ENCODE measurements around the gene RNASE9.
"Not testable (repeated sequence)": the region's sequence is repeated elsewhere in the genome, so short reads cannot be mapped to it uniquely, and the experiment has no call there.

Gene RNASE9

DNA sequence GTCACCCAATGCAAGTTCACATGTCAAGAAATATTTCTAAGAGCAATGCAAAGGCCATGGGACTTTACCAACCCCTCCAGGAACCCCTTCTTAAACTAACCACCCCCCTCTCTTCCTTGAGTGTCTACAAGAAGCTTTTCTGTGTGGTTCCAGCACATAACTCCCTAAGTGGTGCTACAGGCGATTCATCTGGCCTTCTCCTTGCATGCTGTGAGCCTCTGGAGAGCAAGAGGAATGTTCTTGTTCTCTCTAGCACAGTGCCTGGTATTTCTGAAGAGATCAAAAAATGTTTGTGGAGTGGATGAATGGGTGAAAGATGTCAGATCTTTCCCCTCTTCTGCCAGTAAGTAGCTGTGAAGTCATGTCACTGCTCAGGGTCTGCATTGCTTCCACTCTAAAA, 36.3 kb upstream of the RNASE9 start:
- Histone ChIP-seq H3K36me3 (ENCODE audit: control insufficient read depth, insufficient read depth, low read length, severe bottlenecking) (no peaks in the 10 kb centered on the region), H3K27me3 (replicated peaks; ENCODE audit: control insufficient read depth, insufficient read depth, low read length) (peaks cover 3% of the 10 kb centered on the region), H3K4me3 (ENCODE audit: low read length) (no peak overlapping the region), H3K4me1 (ENCODE audit: control insufficient read depth, insufficient read depth, low read length) (peaks cover 9% of the 10 kb centered on the region), H3K9ac (ENCODE audit: low read length) (no peak overlapping the region), H3K9me3 (ENCODE audit: control insufficient read depth, low read length) (no peaks in the 10 kb centered on the region)
- DNase-seq (ENCODE audit: low read depth): no peak

DNA sequence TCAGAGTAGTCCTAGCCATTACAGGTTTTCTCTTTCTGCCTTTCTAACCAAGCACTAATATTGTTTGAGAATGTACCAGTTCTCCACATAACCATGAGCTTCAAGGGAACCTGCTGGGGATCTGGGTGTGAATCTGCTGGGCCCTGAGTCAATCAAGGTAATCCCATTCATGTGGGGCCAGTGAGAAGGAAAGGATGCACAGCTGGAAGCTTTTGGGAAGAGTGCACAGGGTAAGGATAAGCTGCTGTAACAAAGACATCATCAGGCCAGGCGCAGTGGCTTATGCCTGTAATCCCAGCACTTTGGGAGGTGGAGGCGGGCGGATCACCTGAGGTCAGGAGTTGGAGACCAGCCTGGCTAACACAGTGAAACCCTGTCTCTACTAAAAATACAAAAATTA, 34.9 kb upstream of the RNASE9 start:
- not testable (repeated sequence) for H3K4me1 ChIP-seq (ENCODE audit: control insufficient read depth, insufficient read depth, low read length); H3K36me3 ChIP-seq (ENCODE audit: control insufficient read depth, insufficient read depth, low read length, severe bottlenecking); DNase-seq (ENCODE audit: low read depth); H3K4me3 ChIP-seq (ENCODE audit: low read length); H3K9ac ChIP-seq (ENCODE audit: low read length); H3K9me3 ChIP-seq (ENCODE audit: control insufficient read depth, low read length); H3K27me3 ChIP-seq (replicated peaks; ENCODE audit: control insufficient read depth, insufficient read depth, low read length)

DNA sequence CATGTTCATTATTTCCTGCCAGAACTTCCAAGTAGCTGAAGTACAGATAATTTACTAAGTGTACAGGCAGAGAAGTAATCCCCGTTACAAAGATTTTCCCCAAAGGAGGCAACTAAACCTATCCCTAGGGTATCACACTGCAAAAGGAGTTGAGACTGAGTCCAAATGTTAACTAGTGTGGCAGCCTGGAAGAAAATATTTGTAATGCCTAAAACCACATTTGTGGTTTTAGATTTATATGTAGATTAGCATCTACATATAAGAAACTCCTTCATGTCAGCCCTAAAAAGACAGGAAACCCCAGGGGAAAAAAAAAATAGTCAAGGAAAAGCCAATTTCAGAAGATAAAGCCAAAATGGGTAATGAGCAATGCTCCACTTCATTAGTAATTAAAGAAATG, 31.7 kb upstream of the RNASE9 start:
- H3K9me3 ChIP-seq (ENCODE audit: control insufficient read depth, low read length): no peaks in the 10 kb centered on the region
- H3K4me1 ChIP-seq (ENCODE audit: control insufficient read depth, insufficient read depth, low read length): peaks cover 4% of the 10 kb centered on the region
- no peak for DNase-seq (ENCODE audit: low read depth)
- no peak overlapping the region for H3K4me3 ChIP-seq (ENCODE audit: low read length)
- peaks cover 14% of the 10 kb centered on the region for H3K27me3 ChIP-seq (replicated peaks; ENCODE audit: control insufficient read depth, insufficient read depth, low read length)
- H3K36me3 ChIP-seq (ENCODE audit: control insufficient read depth, insufficient read depth, low read length, severe bottlenecking): no peaks in the 10 kb centered on the region
- no peak overlapping the region for H3K9ac ChIP-seq (ENCODE audit: low read length)

DNA sequence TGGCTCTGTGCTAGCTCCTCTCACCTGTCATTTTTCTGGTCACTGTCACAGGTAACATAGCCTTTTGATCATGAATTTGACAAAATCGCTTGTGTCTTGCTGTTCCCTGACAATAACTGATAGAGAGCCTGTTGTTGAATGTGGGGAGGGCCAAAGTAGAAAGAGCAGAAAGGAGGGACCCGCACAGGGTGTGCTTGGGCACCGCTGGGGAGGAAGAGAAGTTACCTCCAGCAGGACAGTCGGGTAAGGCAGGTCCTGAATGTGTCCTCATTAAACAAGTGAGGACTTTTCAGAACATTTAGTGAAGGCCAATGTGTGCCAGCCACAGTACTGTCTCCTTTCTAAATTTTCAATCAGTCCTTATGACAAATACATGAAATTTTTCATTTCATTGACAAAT, 30.4 kb upstream of the RNASE9 start, which contains the start of gene RNASE12:
TSS of gene RNASE12 (minus strand) at position 142 of the 400 bp plus-strand sequence. CDS start 653 bp downstream, outside the sequence.
- no peak within 1 kb of the TSS for H3K9ac ChIP-seq (ENCODE audit: low read length)
- no peaks in the 10 kb centered on the region for H3K9me3 ChIP-seq (ENCODE audit: control insufficient read depth, low read length)
- H3K36me3 ChIP-seq (ENCODE audit: control insufficient read depth, insufficient read depth, low read length, severe bottlenecking): no peaks in the 10 kb centered on the region
- no peak within 1 kb of the TSS for H3K4me3 ChIP-seq (ENCODE audit: low read length)
- no peaks in the 10 kb centered on the region for H3K4me1 ChIP-seq (ENCODE audit: control insufficient read depth, insufficient read depth, low read length)
- H3K27me3 ChIP-seq (replicated peaks; ENCODE audit: control insufficient read depth, insufficient read depth, low read length): peaks cover 16% of the 10 kb centered on the region
- no peak for DNase-seq (ENCODE audit: low read depth)

DNA sequence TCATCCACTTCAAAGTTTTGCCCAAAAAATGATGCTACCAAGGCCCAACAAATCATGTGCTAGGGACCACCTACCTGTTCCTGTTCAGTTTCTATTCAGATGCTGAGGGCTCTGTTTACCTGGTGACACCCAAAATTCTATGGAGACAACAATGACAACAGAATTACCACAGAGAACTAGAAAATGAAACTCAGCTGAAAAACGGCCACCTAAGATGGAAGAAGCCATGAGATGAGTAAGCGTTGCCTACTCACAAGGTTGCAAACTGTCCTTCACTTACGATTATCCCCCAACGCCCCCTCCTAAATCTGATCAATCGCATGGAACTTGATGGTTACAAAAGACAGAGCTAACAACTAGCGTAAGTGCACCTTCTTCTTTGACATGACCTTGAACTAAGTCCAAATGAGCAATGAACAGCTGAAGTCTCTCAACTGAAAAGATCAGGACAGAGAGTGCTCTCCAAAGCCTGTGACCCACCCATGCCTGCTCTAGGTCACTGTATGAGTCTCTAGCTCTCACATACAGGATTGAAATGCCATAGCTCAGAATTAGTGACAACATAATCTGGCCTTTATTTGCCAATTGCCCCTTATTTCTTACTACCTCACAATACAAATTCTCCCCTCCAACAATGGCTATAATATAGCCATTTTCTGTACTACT, 26.8 kb upstream of the RNASE9 start, which contains the start of gene RNASE11:
TSS of gene RNASE11 (minus strand) at position 513 of the 666 bp plus-strand sequence.
- peaks cover 8% of the 10 kb centered on the region for H3K9me3 ChIP-seq (ENCODE audit: control insufficient read depth, low read length)
- DNase-seq (ENCODE audit: low read depth): no peak

DNA sequence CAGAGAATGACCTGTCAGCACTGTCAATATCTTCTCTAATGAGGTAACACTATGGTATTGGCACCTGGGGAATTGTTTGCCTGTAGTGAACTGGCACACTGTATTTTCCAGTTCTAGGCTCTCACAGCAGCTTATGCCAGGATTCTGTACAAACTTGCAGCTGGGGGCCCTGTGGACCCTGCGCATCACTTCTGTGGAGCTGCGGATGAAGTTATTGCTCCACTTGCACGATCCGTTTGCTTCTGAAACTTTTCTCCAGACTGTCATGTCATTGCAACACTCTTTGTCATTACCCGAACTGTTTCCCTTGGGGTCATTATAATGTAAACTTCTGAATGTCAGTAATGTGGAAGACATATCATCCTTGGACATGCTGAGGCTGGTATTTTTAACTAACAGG, 23.1 kb upstream of the RNASE9 start:
- DNase-seq (ENCODE audit: low read depth): no peak
- H3K27me3 ChIP-seq (replicated peaks; ENCODE audit: control insufficient read depth, insufficient read depth, low read length): peaks cover 29% of the 10 kb centered on the region
- H3K36me3 ChIP-seq (ENCODE audit: control insufficient read depth, insufficient read depth, low read length, severe bottlenecking): no peaks in the 10 kb centered on the region
- peaks cover 8% of the 10 kb centered on the region for H3K9me3 ChIP-seq (ENCODE audit: control insufficient read depth, low read length)
- no peak overlapping the region for H3K4me3 ChIP-seq (ENCODE audit: low read length)
- H3K4me1 ChIP-seq (ENCODE audit: control insufficient read depth, insufficient read depth, low read length): no peaks in the 10 kb centered on the region
- no peak overlapping the region for H3K9ac ChIP-seq (ENCODE audit: low read length)

More for the DNA sequence above, 26.8 kb upstream of the RNASE9 start, which contains the start of gene RNASE11:
- Histone ChIP-seq H3K4me3 (ENCODE audit: low read length) (no peak within 1 kb of the TSS), H3K27me3 (replicated peaks; ENCODE audit: control insufficient read depth, insufficient read depth, low read length) (peaks cover 31% of the 10 kb centered on the region), H3K36me3 (ENCODE audit: control insufficient read depth, insufficient read depth, low read length, severe bottlenecking) (no peaks in the 10 kb centered on the region), H3K4me1 (ENCODE audit: control insufficient read depth, insufficient read depth, low read length) (no peaks in the 10 kb centered on the region), H3K9ac (ENCODE audit: low read length) (no peak within 1 kb of the TSS)

DNA sequence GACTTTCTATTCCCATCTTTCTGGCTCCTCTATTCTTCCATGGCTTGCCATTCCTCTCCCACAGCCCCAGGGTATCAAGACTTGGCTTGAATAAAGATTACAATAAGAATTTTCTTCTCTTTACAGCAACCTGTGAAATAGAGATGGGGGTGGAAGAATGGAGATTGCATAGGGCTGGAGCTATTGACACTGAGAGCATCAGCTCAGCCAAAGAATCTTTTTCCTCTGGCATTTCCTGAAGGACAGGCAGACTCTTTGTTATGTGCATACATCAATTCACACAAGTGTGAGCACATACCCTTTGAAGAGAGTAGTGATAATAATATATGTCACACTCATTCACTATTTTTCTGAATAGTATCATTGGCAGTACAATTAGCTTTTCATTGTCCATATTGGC, 22.3 kb upstream of the RNASE9 start:
- peaks cover 8% of the 10 kb centered on the region for H3K9me3 ChIP-seq (ENCODE audit: control insufficient read depth, low read length)
- H3K4me1 ChIP-seq (ENCODE audit: control insufficient read depth, insufficient read depth, low read length): no peaks in the 10 kb centered on the region
- H3K27me3 ChIP-seq (replicated peaks; ENCODE audit: control insufficient read depth, insufficient read depth, low read length): peaks cover 29% of the 10 kb centered on the region
- no peak for DNase-seq (ENCODE audit: low read depth)
- no peak overlapping the region for H3K4me3 ChIP-seq (ENCODE audit: low read length)
- no peak overlapping the region for H3K9ac ChIP-seq (ENCODE audit: low read length)
- H3K36me3 ChIP-seq (ENCODE audit: control insufficient read depth, insufficient read depth, low read length, severe bottlenecking): no peaks in the 10 kb centered on the region

DNA sequence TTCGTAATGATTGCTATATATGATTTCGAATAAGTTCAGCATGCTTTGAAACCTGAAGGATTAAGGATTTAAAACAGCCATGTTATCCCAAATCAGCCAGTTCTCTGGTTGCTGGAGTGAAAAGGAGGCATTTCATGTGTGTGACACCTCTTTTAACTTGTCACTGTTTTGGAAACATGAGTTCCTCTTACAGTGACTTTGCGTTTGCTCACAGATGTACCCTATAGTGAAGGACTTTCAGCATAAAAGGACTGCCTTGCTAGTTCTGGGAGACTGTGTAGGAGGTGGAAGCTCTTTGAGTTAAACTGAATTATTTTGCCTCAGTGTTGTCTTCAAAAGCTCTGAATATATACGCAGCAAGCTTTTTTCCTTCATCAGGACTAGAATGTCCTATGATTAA, 19.4 kb upstream of the RNASE9 start:
- no peak for DNase-seq (ENCODE audit: low read depth)
- H3K9me3 ChIP-seq (ENCODE audit: control insufficient read depth, low read length): peaks cover 4% of the 10 kb centered on the region
- peaks cover 20% of the 10 kb centered on the region for H3K27me3 ChIP-seq (replicated peaks; ENCODE audit: control insufficient read depth, insufficient read depth, low read length)
- no peak overlapping the region for H3K9ac ChIP-seq (ENCODE audit: low read length)
- no peaks in the 10 kb centered on the region for H3K36me3 ChIP-seq (ENCODE audit: control insufficient read depth, insufficient read depth, low read length, severe bottlenecking)
- H3K4me3 ChIP-seq (ENCODE audit: low read length): no peak overlapping the region
- no peaks in the 10 kb centered on the region for H3K4me1 ChIP-seq (ENCODE audit: control insufficient read depth, insufficient read depth, low read length)

DNA sequence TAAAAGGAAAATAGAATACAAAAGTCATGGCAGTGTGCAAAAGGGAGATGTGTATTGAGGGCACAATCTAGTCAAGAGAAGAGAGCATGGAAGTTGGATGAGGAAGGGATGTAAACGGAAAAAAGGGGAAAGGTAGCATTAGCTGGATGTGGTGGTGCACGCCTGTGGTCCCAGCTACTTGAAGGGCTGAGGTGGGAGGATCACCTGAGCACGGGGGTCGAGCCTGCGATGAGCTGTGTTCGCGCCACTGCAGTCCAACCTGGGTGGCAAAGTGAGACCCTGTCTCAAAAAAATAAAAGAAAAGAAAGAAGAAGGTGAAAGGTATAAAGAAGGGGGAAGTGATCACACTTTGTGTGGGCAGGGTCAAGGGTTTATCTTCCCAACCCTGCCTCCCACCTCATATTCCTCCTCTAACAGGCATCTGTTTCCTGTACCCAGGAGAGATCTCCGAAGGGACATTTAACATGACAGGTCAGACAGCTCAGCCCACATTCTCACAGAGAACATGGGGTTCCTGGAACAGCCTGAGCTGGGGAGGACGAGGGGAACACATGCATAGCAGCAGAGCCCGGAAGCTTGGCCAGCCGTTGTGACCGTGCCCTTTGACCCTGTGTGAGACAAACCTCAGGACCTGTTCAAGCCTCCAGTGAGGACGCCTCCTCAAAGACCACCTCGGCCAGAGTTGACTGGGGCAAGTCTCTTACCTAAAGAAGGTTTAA, 18.1 kb upstream of the RNASE9 start:
- no peak for DNase-seq (ENCODE audit: low read depth)
- Histone ChIP-seq H3K4me1 (ENCODE audit: control insufficient read depth, insufficient read depth, low read length) (no peaks in the 10 kb centered on the region), H3K9me3 (ENCODE audit: control insufficient read depth, low read length) (peaks cover 4% of the 10 kb centered on the region), H3K27me3 (replicated peaks; ENCODE audit: control insufficient read depth, insufficient read depth, low read length) (peaks cover 15% of the 10 kb centered on the region), H3K4me3 (ENCODE audit: low read length) (no peak overlapping the region), H3K9ac (ENCODE audit: low read length) (no peak overlapping the region), H3K36me3 (ENCODE audit: control insufficient read depth, insufficient read depth, low read length, severe bottlenecking) (no peaks in the 10 kb centered on the region)

DNA sequence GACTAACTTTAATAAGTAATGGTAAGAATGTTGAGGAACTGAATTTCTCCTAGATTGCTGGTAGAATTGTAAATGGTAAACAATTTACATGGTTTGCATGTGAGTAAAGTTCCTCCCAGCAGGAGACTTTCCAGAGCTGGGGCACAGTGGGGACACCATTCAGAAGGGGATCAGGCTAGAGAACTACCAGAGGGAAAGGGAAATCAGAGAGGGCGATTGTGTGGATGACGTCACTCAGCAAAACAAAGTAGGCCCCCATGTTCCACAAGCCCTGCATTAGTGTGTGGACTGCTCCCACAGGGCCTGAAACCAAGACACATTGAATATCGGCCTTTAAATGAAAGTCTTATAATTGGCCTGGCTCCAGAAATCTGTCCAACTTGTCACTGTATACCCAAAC, 17.5 kb upstream of the RNASE9 start:
- H3K9me3 ChIP-seq (ENCODE audit: control insufficient read depth, low read length): peaks cover 4% of the 10 kb centered on the region
- peaks cover 14% of the 10 kb centered on the region for H3K27me3 ChIP-seq (replicated peaks; ENCODE audit: control insufficient read depth, insufficient read depth, low read length)
- H3K4me1 ChIP-seq (ENCODE audit: control insufficient read depth, insufficient read depth, low read length): no peaks in the 10 kb centered on the region
- no peak overlapping the region for H3K9ac ChIP-seq (ENCODE audit: low read length)
- no peak for DNase-seq (ENCODE audit: low read depth)
- H3K4me3 ChIP-seq (ENCODE audit: low read length): no peak overlapping the region
- no peaks in the 10 kb centered on the region for H3K36me3 ChIP-seq (ENCODE audit: control insufficient read depth, insufficient read depth, low read length, severe bottlenecking)

DNA sequence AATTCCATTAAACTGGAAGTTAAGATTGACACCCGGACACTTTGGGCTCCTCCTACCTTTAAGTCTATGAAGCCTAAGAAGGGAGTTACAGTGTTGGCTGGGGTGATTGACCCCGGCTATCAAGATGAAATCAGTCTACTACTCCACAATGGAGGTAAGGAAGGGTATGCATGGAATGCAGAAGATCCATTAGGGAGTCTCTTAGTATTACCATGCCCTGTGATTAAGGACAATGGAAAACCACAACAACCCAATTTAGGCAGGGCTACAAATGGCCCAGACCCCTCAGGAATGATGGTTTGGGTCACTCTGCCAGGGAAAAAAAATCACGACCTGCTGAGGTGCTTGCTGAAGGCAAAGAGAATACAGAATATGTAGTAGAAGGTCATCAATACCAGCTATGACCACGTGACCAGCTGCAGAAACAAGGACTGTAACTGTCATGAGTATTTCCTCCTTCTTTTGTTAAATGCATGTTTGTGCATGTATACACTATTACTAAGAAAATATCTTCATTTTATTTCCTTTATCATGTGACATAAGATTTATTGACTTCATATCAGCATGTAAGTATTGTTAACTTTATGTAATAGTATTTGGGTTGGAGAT, 11.6 kb upstream of the RNASE9 start:
- H3K27me3 ChIP-seq (replicated peaks; ENCODE audit: control insufficient read depth, insufficient read depth, low read length); H3K9ac ChIP-seq (ENCODE audit: low read length); H3K36me3 ChIP-seq (ENCODE audit: control insufficient read depth, insufficient read depth, low read length, severe bottlenecking); H3K4me1 ChIP-seq (ENCODE audit: control insufficient read depth, insufficient read depth, low read length); DNase-seq (ENCODE audit: low read depth); H3K4me3 ChIP-seq (ENCODE audit: low read length): not testable (repeated sequence)
- peaks cover 24% of the 10 kb centered on the region for H3K9me3 ChIP-seq (ENCODE audit: control insufficient read depth, low read length)
